SU-DHL-6 (cell line): ENCODE measurements around the gene SNCB.

ENCODE experiments used
- CTCF ChIP-seq: fragments of 200-600 bp; sonication (generic); IDR thresholded peaks from one replicate; pipeline ENCODE4 v1.5.1; 2017; ENCODE audit warnings: antibody characterized with exemption, mild to moderate bottlenecking, low read length, moderate library complexity; ENCODE audit not compliant: insufficient read depth, poor library complexity, severe bottlenecking
- EZH2phosphoT487 ChIP-seq: fragments of 200-600 bp; sonication (generic), shearing (Covaris generic); conservative IDR thresholded peaks from 2 replicates; pipeline ENCODE4 v1.6.1; 2018; ENCODE audit warnings: mild to moderate bottlenecking, antibody characterized with exemption, low read length, moderate library complexity, mixed read lengths

- no peak for TF ChIP-seq CTCF
- TF ChIP-seq EZH2phosphoT487 = no peak
Measured at GRCh38 chr5:176644294-176644693, 14.0 kb upstream of the SNCB start.
